Measurements from ENCODE around the gene GP1BB. TPM values are rescaled to one million over a fixed set of nuclear protein-coding genes. Genes with fewer than 3 reads are reported as not detected.

Gene GP1BB
- total RNA-seq, 1 donor from 2014 or later, result not detected

DNA sequence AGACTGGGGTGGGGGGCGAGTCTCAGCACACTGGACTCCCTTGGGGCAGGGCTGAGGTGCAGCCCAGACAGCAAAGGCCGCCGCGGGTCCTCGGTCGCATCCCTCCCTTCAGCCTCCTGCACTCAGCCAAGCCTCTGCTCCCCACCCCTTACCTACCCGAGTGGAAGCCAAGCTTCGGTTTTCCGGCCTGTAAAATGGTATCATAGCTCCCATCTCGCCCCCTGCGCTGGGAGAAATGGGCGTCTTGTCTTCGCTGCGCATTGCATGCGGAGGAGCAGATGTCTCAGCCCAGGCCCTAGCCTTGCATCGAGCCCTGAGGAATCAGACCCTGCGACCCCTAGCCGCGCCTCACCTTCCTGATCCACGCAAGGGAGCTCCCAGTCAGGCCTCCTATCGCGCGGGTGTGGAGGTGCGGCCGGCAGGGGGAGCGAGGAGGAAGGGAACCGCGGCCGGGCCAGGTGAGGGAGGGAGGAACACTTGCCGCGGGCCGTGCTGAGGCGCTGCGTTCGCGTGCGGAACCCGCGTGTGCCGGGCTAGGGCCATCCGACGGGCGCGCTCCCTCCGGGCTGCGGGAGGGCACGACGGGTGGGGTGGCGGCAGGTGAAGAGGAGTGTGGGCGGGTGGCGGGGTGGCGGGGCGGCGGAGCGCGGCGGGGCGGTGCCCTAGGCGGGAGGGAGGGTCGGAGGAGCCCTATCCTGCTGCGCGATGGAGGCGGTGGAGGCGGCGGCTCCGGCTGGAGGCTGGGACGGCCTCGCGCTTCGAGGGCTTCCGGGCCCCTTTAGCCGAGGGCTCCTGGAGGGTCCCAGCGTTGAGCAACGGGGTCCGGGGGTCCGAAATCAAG lies 33.2 kb downstream of the GP1BB start:
- DNase-seq (ENCODE audit: low read depth) (peak; percentile 28), FAIRE-seq (no peak)
- no peaks in the 10 kb centered on the region for H3K36me3 ChIP-seq (ENCODE audit: control insufficient read depth, insufficient read depth, low read length)
- H3K27me3 ChIP-seq (ENCODE audit: control insufficient read depth, insufficient read depth, low read length), result peaks cover 2% of the 10 kb centered on the region
- TF ChIP-seq, protein P1, sequence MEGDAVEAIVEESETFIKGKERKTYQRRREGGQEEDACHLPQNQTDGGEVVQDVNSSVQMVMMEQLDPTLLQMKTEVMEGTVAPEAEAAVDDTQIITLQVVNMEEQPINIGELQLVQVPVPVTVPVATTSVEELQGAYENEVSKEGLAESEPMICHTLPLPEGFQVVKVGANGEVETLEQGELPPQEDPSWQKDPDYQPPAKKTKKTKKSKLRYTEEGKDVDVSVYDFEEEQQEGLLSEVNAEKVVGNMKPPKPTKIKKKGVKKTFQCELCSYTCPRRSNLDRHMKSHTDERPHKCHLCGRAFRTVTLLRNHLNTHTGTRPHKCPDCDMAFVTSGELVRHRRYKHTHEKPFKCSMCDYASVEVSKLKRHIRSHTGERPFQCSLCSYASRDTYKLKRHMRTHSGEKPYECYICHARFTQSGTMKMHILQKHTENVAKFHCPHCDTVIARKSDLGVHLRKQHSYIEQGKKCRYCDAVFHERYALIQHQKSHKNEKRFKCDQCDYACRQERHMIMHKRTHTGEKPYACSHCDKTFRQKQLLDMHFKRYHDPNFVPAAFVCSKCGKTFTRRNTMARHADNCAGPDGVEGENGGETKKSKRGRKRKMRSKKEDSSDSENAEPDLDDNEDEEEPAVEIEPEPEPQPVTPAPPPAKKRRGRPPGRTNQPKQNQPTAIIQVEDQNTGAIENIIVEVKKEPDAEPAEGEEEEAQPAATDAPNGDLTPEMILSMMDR (IDR thresholded peaks at IDR 0.05; ENCODE audit: insufficient read depth, low read length, severe bottlenecking), result peak; percentile 81
- peak overlapping the region; percentile 33 for H3K4me3 ChIP-seq (ENCODE audit: low read depth, low read length)

DNA sequence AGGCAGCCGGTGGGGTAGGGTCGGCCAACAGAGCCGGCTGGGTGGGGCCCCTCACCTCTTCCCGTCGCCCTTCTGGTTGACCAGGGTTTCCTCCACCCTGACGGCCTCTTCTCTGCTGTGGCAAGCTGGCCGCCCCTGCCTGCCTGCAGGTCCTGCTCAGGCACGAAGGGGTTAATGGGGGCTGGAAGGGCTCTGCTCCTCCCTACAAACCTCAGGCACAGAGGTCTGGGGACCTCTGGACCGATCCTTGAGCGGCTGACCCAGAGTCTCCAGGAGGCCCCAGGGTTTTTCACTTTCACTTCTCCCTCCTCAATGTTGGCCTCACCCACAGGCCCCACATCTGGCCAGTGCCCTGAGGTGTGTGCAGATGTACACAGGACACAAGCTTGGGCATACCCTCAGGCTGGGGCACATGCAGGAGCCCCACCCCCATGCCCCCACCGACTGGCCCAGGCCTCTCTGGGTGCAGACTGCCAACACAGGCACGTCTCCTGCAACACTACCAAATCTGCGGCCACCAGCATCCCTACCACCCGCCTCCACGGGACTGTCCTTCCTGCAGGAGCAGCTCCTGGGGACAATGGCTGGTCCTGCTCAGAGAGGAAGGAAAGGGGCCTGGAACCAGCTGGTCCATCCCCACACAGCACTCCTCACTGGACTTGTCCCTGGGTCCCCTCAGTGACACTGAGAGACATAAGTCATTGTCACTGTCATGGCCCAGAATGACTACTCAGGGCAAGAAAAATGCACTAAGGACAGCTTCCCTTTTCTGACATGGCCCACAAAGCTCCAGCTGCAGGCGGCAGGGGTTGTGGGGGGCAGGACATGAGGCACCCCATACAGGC lies 34.0 kb downstream of the GP1BB start:
- FAIRE-seq, result no peak
- TF ChIP-seq, protein P1 (IDR thresholded peaks at IDR 0.05; ENCODE audit: insufficient read depth, low read length, severe bottlenecking), result no peak
- H3K36me3 ChIP-seq (ENCODE audit: control insufficient read depth, insufficient read depth, low read length), result no peaks in the 10 kb centered on the region
- H3K27me3 ChIP-seq (ENCODE audit: control insufficient read depth, insufficient read depth, low read length), result peaks cover 2% of the 10 kb centered on the region
- no peak for DNase-seq (ENCODE audit: low read depth)
- H3K4me3 ChIP-seq (ENCODE audit: low read depth, low read length), result peak overlapping the region; percentile 33

DNA sequence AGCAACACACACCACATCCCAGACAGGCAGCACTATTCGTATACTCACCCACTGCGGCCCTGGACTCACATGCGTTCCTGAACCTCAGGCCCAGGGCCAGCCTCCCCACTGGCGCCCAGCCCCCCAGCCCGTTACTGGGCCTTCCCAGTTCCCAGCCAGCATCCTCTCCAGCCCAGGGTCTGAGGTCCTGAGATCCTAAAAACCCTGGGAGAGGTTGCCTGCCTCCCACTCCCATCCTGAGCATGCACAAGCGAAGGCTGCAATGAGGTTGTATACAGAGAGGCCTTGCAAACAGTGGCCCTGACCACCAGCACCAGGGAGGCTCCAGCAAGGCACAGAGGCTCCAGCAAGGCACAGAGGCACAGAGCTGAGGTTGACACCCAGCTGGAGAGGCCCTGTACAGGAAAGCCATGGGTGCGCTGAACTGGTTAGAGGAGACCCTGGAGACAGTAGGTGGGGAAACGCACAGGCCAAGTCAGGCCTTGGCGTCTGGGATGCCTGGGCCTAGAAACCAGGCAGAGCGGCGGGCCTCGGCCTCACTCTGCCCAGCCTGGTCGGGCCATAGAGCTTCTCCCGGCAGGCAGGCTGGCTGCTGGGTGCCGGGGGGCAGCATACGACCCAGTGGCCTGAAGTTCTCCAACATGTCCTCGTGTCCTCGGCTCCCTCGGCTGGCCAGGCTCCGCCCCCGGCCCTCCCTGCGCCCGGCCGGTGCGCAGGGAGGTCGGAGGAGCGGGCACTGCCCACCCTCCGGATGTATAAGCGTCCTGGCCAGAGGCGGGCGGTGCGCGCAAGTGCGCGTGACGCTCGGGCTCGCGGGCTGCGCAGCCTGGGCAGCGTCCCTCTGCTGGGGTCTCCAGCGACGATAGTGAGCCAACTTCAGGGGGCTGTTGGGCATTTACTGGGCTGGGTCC lies 34.9 kb downstream of the GP1BB start:
- peaks cover 2% of the 10 kb centered on the region for H3K27me3 ChIP-seq (ENCODE audit: control insufficient read depth, insufficient read depth, low read length)

DNA sequence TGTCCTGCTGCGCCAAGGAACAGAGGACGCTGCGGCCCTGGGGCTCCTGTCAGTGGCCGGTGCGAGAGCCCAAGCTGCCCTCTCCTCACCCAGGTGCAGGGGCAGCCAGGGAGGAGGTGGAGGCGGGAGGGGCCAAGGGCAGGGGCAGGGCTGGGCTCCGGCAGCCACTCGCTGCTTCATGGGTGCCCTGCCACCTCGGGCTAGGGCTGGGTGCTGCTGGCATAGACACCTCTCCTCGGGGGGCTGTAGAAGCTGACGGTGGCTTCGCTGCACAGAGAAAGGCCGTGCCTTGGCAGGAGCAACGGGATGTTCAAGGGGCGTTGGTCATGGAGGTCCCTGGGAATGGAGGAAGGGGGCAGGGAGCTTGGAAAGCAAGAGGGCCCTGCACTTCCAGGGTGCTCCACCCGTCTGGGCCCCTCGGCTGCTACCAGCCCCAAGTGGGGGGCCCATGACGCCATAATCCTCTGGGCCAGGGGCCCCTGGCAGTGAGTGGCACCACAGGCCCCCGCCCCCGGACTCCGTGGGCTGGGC lies 35.6 kb downstream of the GP1BB start:
- TF ChIP-seq, protein P1 (IDR thresholded peaks at IDR 0.05; ENCODE audit: insufficient read depth, low read length, severe bottlenecking), result no peak
- Histone ChIP-seq H3K27me3 (ENCODE audit: control insufficient read depth, insufficient read depth, low read length) (peaks cover 2% of the 10 kb centered on the region), H3K4me3 (ENCODE audit: low read depth, low read length) (peak overlapping the region; percentile 42), H3K36me3 (ENCODE audit: control insufficient read depth, insufficient read depth, low read length) (no peaks in the 10 kb centered on the region)
- DNase-seq (ENCODE audit: low read depth) (no peak), FAIRE-seq (no peak)

More for the DNA sequence above, 34.9 kb downstream of the GP1BB start:
- Histone ChIP-seq H3K36me3 (ENCODE audit: control insufficient read depth, insufficient read depth, low read length) (no peaks in the 10 kb centered on the region), H3K4me3 (ENCODE audit: low read depth, low read length) (no peak overlapping the region)
- TF ChIP-seq, protein P1 (IDR thresholded peaks at IDR 0.05; ENCODE audit: insufficient read depth, low read length, severe bottlenecking), result no peak
- DNase-seq (ENCODE audit: low read depth), result no peak
- FAIRE-seq, result no peak

DNA sequence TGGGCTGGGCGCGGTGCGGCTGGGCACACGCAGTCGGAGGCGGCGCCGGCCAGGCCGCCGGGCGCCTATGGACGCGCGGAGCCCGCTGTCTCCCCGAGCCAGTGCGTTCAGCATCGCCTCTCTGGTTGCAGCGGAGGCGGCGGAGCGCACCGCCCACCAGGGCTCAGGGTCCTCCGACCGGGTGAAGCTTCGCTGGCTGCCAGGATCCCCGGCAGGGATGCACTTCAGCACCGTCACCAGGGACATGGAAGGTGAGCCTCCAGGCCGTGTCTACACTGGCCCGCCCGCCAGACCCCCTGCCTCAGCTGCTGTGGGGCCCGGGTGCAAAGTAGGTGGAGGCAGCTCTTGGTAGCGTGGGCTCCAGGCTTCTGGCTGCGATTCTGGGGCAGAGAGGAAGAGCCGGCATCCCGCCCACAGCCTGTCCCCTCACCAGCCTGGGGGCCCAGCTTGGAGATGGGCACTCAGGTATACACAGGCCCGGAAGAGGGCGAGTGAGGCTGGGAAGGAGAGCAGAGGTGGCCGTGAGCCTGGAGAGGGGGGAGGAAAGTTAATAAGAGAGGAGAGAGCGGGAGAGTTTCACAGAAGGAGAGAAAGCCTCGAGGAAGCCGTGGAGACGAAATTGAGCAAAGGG lies 36.2 kb downstream of the GP1BB start:
- no peaks in the 10 kb centered on the region for H3K36me3 ChIP-seq (ENCODE audit: control insufficient read depth, insufficient read depth, low read length)
- H3K4me3 ChIP-seq (ENCODE audit: low read depth, low read length), result peak overlapping the region; percentile 42
- TF ChIP-seq, protein P1 (IDR thresholded peaks at IDR 0.05; ENCODE audit: insufficient read depth, low read length, severe bottlenecking), result no peak
- peaks cover 2% of the 10 kb centered on the region for H3K27me3 ChIP-seq (ENCODE audit: control insufficient read depth, insufficient read depth, low read length)
- FAIRE-seq, result no peak
- DNase-seq (ENCODE audit: low read depth), result peak; percentile 23

Data from bronchial epithelial cell (primary cell).